NCI-H128 (cell line): ENCODE data around the gene HIF1A.

Source experiments
- DNase-seq: peaks from one replicate; lab custom pipeline; 2025; ENCODE audit not compliant: unreplicated experiment; lab: John Stamatoyannopoulos, UW

Gene HIF1A

DNA sequence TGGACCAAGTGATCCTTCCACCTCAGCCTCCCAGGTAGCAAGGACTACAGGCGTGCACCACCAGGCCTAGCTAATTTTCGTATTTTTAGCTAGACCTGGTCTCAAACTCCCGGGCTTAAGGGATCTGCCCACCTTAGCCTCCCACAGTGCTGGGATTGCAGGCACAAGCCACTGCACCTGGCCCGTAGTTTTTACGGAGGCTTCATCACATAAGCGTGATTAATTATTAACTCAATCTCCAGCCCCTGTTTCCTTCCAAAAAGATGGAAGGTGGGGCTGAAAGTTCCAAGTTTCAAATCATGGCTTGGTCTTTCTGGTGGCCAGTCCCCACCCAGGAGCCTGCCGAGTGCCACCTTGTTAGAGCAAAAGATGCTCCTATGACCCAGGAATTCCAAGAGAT lies 22.5 kb upstream of the HIF1A start:
- no peak for DNase-seq

- DNase-seq: no peak
Measured at GRCh38 chr14:61673305-61673704, 22.0 kb upstream of the HIF1A start.

- no peak for DNase-seq
Measured at GRCh38 chr14:61675291-61675690, 20.0 kb upstream of the HIF1A start.

DNA sequence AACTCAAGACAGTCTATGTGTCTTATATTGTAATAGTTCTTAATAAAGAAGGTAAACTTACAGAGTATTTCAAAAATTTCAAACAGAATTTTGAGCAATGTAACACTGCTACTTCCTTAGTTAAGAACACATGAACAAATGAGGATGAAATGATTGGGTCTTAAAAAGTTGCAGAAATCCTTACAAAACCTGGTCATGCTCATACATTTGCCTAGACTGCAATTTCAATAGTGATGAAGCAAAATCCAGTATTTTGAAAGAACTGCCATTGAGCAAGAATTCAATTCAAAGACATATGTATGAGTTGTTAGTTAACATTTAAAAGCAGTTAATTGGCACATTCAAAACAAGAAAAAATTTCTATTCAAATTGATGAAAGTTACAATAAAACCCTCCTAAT lies 17.8 kb upstream of the HIF1A start:
- no peak for DNase-seq

GRCh38 chr14:61678975-61679374 lies 16.3 kb upstream of the HIF1A start:
- no peak for DNase-seq

GRCh38 chr14:61681413-61681812 lies 13.9 kb upstream of the HIF1A start:
- no peak for DNase-seq

- DNase-seq: no peak
Measured at GRCh38 chr14:61683108-61683507, 12.2 kb upstream of the HIF1A start.

DNA sequence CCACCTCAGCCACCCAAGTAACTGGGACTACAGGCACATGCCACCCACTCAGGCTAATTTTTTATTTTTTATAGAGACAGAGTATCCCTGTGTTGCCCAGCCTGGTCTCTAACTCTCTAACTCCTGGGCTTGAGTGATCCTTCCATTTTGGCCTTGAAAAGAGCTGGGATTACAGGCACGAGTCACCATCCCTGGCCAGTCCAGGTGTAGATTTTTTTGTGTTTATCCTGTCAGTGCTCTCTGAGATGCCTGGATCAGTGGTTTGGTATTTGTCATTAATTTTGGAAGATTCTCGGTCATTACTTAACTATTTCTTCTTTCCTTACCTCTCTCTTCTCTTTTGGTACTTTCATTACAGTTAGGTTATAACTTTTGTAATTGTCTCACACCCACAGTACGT lies 5.3 kb upstream of the HIF1A start:
- no peak for DNase-seq

DNA sequence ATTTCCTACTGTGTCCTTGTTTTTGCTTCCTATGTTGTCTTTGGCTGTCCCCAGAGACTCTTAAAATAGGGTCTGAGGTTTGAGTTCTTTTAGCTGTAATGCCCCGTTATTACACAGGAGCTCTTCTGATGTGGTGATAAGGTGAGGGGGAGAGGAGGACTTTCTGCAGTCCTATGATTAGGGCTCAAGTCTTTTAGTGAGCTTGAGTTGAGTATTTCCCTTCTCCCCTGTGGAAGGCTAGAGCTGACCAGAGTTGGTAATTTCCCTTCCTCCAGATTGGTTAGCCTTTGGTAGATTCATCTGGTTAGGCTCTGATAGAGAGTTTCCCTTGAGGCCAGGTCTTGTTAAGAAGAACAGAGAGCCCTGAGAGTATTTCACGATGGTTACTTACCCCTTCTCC lies 4.3 kb upstream of the HIF1A start:
- no peak for DNase-seq

GRCh38 chr14:61691495-61691894 lies 3.8 kb upstream of the HIF1A start:
- no peak for DNase-seq

GRCh38 chr14:61694039-61694438 lies 1.3 kb upstream of the HIF1A start:
- DNase-seq: no peak

- DNase-seq: no peak
Measured at GRCh38 chr14:61695695-61696527, 598 bp downstream of the HIF1A start.

DNA sequence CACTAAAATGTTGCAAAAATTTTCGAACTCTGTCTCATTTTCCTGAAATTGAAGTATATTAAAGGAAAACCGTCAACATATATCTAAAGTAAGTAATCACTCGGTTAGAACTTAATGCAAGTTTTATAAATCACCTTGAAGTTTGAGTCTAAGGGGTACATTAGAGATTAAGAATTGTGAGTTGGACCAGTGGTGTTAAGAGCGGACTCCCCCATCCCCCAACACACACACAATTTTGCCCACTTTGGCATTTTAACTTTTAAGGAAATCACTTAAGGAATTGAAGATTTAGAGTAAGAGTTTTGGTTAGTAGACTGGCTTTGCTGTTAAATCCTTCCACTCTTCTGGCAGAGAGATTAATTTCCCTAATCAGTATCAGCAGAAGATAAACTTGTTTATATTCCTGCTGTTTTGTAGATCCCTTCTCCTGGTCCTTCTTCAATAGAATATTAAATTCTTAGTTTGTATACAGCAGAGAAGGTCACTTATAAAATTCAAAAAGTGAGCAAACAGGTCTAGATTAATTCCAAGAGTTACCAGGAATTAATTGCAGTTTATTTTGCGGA lies 1.5 kb downstream of the HIF1A start:
- DNase-seq: no peak

DNA sequence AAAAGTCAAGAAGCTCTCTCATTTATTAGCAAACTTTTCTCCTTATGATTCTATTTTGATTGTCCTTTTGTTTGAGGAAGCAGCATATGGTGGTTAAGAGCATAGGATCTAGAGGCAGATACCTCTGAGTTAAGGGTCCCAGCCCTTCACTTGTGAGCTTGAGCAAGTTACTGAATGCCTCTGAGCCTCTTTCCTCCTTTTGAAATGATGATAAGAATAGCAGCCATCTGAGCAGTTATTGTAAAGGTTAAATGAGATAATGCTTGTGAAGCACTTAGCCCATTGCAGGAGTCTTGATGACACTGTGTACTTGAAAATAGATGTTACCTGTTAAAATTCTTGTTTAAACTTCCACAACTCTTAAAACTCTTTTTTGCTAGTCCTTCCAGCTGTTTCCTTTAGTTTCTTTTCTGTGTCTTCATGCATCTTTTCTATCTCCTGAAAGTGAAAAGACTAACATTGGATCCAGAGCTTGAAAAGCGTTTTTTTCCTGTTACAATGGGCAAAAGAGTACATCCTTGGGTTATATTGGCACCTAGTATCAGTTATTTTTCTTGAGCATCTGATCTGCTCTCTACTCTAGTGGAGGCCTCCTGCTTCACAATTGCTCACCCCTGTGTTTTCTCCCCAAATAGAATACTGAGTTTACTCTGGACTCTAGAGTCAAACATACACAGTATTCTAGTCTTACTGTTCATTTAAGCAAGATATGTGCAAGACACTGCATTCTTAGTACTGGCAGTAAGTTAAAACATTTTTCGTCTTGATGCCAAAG lies 3.1 kb downstream of the HIF1A start:
- DNase-seq: no peak

GRCh38 chr14:61699027-61699426 lies 3.7 kb downstream of the HIF1A start:
- DNase-seq: no peak

DNA sequence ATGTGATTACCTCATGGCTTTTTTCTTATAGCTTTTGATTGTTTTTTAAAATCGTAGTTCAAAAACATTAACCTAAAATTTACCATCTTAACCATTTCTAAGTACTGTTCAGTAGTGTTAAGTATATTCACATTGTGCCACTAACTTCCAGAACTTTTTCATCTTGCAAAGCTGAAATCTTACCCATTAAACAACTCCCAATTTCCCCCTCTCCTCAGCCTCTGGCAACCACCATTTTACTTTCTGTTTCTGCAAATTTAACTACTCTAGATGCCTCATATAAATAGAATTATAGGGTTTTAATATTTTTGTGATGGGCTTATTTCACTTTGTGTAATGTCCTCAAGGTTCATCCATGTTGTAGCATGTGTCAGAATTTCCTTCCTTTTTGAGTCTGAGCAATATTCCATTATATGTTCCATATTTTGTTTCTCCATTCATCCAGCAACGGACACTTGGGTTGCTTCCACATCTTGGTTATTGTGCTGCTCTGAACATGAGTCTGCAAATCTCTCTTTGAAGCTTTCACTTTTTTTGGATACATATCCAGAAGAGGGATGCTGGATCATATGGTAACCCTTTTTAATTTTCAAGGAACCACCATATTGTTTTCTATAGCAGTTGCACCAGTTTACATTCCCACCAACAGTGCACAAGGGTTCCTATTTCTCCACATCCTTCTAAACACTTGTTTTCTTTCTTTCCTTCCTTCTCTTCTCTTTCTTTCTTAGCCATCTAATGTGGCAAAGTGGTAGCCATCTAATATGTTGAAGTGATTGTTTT lies 5.0 kb downstream of the HIF1A start:
- DNase-seq: no peak

GRCh38 chr14:61701946-61702345 lies 6.6 kb downstream of the HIF1A start:
- no peak for DNase-seq

GRCh38 chr14:61703342-61704129 lies 8.2 kb downstream of the HIF1A start:
- no peak for DNase-seq

GRCh38 chr14:61704554-61704953 lies 9.2 kb downstream of the HIF1A start:
- DNase-seq: no peak

DNA sequence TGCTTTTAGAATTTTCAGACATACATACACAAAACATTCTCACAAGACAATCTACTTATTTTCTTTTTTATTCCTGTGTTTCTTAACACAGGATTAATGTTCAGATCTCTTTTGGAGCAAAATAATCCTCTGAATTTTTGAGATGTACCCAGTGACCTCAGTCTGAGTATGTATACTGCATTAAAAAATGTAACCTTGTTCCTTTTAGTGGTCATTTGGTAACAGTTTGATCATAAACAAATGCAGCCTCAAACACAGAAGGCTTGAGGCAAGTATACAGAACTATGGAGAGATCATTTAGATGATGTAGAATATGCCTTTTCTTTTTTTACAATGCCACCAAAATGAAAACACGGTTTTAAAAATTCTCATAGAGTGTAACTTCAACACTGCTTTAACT lies 9.7 kb downstream of the HIF1A start:
- no peak for DNase-seq
